OCI-LY3 (cell line): ENCODE data around the gene PTTG1IP.

Experiments used
- H2AFZ ChIP-seq: fragments of 200-600, 300-600 bp; shearing (Covaris generic); 2 replicates; pipeline ENCODE4 v1.6.0; 2014; ENCODE audit warnings: antibody characterized with exemption, low read depth, low read length
- H3K27ac ChIP-seq: fragments of 200-600, 300-600 bp; sonication (generic); 2 replicates; pipeline ENCODE4 v1.5.1; 2014; ENCODE audit warnings: mild to moderate bottlenecking, low read length, moderate library complexity, mixed read lengths
- H3K27me3 ChIP-seq: fragments of 200-600, 300-600 bp; sonication (generic); 2 replicates; pipeline ENCODE4 v1.6.1; 2014; ENCODE audit warnings: low read depth, low read length, mixed read lengths
- H3K36me3 ChIP-seq: fragments of 200-600, 300-600 bp; sonication (generic); replicated peaks from 2 replicates; pipeline ENCODE3; 2014; ENCODE audit warnings: low read depth, low read length, mixed read lengths
- H3K4me1 ChIP-seq: fragments of 300-600, 200-600 bp; sonication (generic); 2 replicates; pipeline ENCODE4 v1.6.1; 2014; ENCODE audit warnings: low read length, mixed read lengths
- H3K4me2 ChIP-seq: fragments of 200-600, 300-600 bp; sonication (generic); 2 replicates; pipeline ENCODE4 v1.6.1; 2014; ENCODE audit warnings: low read length, mixed read lengths
- H3K4me3 ChIP-seq: fragments of 300-600, 200-600 bp; sonication (generic); 2 replicates; pipeline ENCODE4 v1.5.1; 2014; ENCODE audit warnings: antibody characterized with exemption, mild to moderate bottlenecking, low read length, moderate library complexity
- H3K79me2 ChIP-seq: fragments of 300-600, 200-600 bp; shearing (Covaris generic); 2 replicates; pipeline ENCODE4 v1.6.1; 2014; ENCODE audit warnings: mild to moderate bottlenecking, low read length, mixed read lengths
- H3K9ac ChIP-seq: fragments of 300-600, 200-600 bp; shearing (Covaris generic); 2 replicates; pipeline ENCODE4 v1.6.0; 2014; ENCODE audit warnings: mild to moderate bottlenecking, low read length, moderate library complexity
- H3K9me3 ChIP-seq: fragments of 200-600, 300-600 bp; shearing (Covaris generic); 2 replicates; pipeline ENCODE4 v1.6.1; 2014; ENCODE audit warnings: low read length, mixed read lengths; ENCODE audit not compliant: insufficient read depth
- H4K20me1 ChIP-seq: fragments of 200-600, 300-600 bp; sonication (generic); 2 replicates; pipeline ENCODE4 v1.6.1; 2016; ENCODE audit warnings: low read length, mixed read lengths; ENCODE audit not compliant: insufficient read depth
- CTCF ChIP-seq: fragments of 200-600, 300-600 bp; sonication (generic); IDR thresholded peaks from 2 replicates; pipeline ENCODE4 v1.5.1; 2014; ENCODE audit warnings: antibody characterized with exemption, low read length, low read depth
- EZH2phosphoT487 ChIP-seq: fragments of 200-600 bp; shearing (Covaris generic); IDR thresholded peaks from 2 replicates; pipeline ENCODE4 v1.6.1; 2018; ENCODE audit warnings: antibody characterized with exemption, mixed run types, low read depth

The PTTG1IP gene

GRCh38 chr21:44856131-44856530 is 17.4 kb downstream of the PTTG1IP start:
- H3K27me3 ChIP-seq, result no peaks in the 10 kb centered on the region
- peaks cover 3% of the 10 kb centered on the region for H3K36me3 ChIP-seq
- H3K9me3 ChIP-seq, result no peaks in the 10 kb centered on the region
- no peak overlapping the region for H3K4me2 ChIP-seq
- H3K4me1 ChIP-seq, result no peaks in the 10 kb centered on the region
- H3K9ac ChIP-seq, result no peak overlapping the region
- H3K79me2 ChIP-seq, result no peaks in the 10 kb centered on the region
- no peak overlapping the region for H3K27ac ChIP-seq
- 0 out of 2 replicates have a peak, but pooled peaks cover 4% of the 10 kb centered on the region for H4K20me1 ChIP-seq
- TF ChIP-seq EZH2phosphoT487 (no peak), CTCF (no peak)
- no peak overlapping the region for H2AFZ ChIP-seq
- H3K4me3 ChIP-seq, result no peak overlapping the region

GRCh38 chr21:44855572-44855971 is 17.9 kb downstream of the PTTG1IP start:
- Histone ChIP-seq H3K9me3 (no peaks in the 10 kb centered on the region), H2AFZ (no peak overlapping the region), H3K79me2 (no peaks in the 10 kb centered on the region), H3K36me3 (peaks cover 5% of the 10 kb centered on the region), H3K4me2 (no peak overlapping the region), H3K27ac (no peak overlapping the region), H3K9ac (no peak overlapping the region), H3K4me3 (no peak overlapping the region), H4K20me1 (0 out of 2 replicates have a peak, but pooled peaks cover 4% of the 10 kb centered on the region), H3K4me1 (no peaks in the 10 kb centered on the region), H3K27me3 (no peaks in the 10 kb centered on the region)
- TF ChIP-seq EZH2phosphoT487 (no peak), CTCF (no peak)

- no peaks in the 10 kb centered on the region for H3K27me3 ChIP-seq
- no peaks in the 10 kb centered on the region for H3K9me3 ChIP-seq
- H3K36me3 ChIP-seq, result peaks cover 5% of the 10 kb centered on the region
- no peak overlapping the region for H3K4me3 ChIP-seq
- TF ChIP-seq CTCF (no peak), EZH2phosphoT487 (no peak)
- H3K4me1 ChIP-seq, result no peaks in the 10 kb centered on the region
- H3K9ac ChIP-seq, result no peak overlapping the region
- H3K4me2 ChIP-seq, result no peak overlapping the region
- H3K79me2 ChIP-seq, result no peaks in the 10 kb centered on the region
- no peak overlapping the region for H3K27ac ChIP-seq
- H2AFZ ChIP-seq, result no peak overlapping the region
- 0 out of 2 replicates have a peak, but pooled peaks cover 4% of the 10 kb centered on the region for H4K20me1 ChIP-seq
Observed at GRCh38 chr21:44854664-44855446, 18.6 kb downstream of the PTTG1IP start.

- H3K4me1 ChIP-seq, result no peaks in the 10 kb centered on the region
Observed at GRCh38 chr21:44854391-44854663, 19.2 kb downstream of the PTTG1IP start.

More at GRCh38 chr21:44854391-44854663, 19.2 kb downstream of the PTTG1IP start:
- Histone ChIP-seq H3K27ac (no peak overlapping the region), H2AFZ (no peak overlapping the region), H3K36me3 (peaks cover 3% of the 10 kb centered on the region), H3K79me2 (no peaks in the 10 kb centered on the region), H3K9me3 (no peaks in the 10 kb centered on the region), H3K9ac (no peak overlapping the region), H3K27me3 (no peaks in the 10 kb centered on the region), H4K20me1 (0 out of 2 replicates have a peak, but pooled peaks cover 4% of the 10 kb centered on the region), H3K4me3 (no peak overlapping the region), H3K4me2 (no peak overlapping the region)
- TF ChIP-seq CTCF, result no peak
- TF ChIP-seq EZH2phosphoT487, result no peak
